SK-N-SH treated with all-trans-retinoic acid at 6 μM for 48 hours (cell line): ENCODE data around the gene COL9A3.

Experiments used
- ATAC-seq: fragments of 200-7000 bp; cut with Tn5 transposase; 3 replicates; pipeline ENCODE4 v1.9.1; 2020; ENCODE audit warnings: mild to moderate bottlenecking, moderate library complexity
- ARNTL ChIP-seq: fragments of 450-650 bp; formaldehyde crosslinking; IDR thresholded peaks from 2 replicates; pipeline ENCODE4 v1.5.0; 2020; ENCODE audit warnings: low read depth, mild to moderate bottlenecking, moderate library complexity, borderline replicate concordance
- BACH2 ChIP-seq: fragments of 250-450 bp; sonication (Bioruptor Pico); IDR thresholded peaks from 2 replicates; pipeline ENCODE4 v1.9.0; 2021; ENCODE audit warnings: mild to moderate bottlenecking, borderline replicate concordance
- CSDC2 ChIP-seq: fragments of 250-450 bp; sonication (Bioruptor Pico); IDR thresholded peaks from 2 replicates; pipeline ENCODE4 v1.5.0; 2020; ENCODE audit warnings: mild to moderate bottlenecking, moderate library complexity
- ESRRG ChIP-seq: fragments of 250-450 bp; sonication (Bioruptor Pico); IDR thresholded peaks from 2 replicates; pipeline ENCODE4 v1.6.1; 2021; ENCODE audit warnings: mild to moderate bottlenecking
- GLIS3 ChIP-seq: fragments of 250-450 bp; sonication (Bioruptor Pico); IDR thresholded peaks from 2 replicates; pipeline ENCODE4 v1.5.0; 2020; ENCODE audit warnings: mild to moderate bottlenecking, moderate library complexity
- ISL1 ChIP-seq: fragments of 250-450 bp; sonication (Bioruptor Pico); IDR thresholded peaks from 2 replicates; pipeline ENCODE4 v2.1.2; 2022; ENCODE audit warnings: mild to moderate bottlenecking, moderate library complexity
- OSR1 ChIP-seq: fragments of 250-450 bp; sonication (Bioruptor Pico); IDR thresholded peaks from 2 replicates; pipeline ENCODE4 v1.8.0; 2022; ENCODE audit warnings: moderate library complexity, mild to moderate bottlenecking, inconsistent platforms
- PPARA ChIP-seq: fragments of 250-450 bp; sonication (Bioruptor Pico); IDR thresholded peaks from 2 replicates; pipeline ENCODE4 v1.5.0; 2020; ENCODE audit warnings: mild to moderate bottlenecking, borderline replicate concordance
- RARB ChIP-seq: fragments of 250-450 bp; sonication (Bioruptor Pico); IDR thresholded peaks from 2 replicates; pipeline ENCODE4 v1.8.0; 2021; ENCODE audit warnings: mild to moderate bottlenecking, moderate library complexity
- SNAI2 ChIP-seq: fragments of 250-450 bp; sonication (Bioruptor Pico); IDR thresholded peaks from 2 replicates; pipeline ENCODE4 v1.5.0; 2020; ENCODE audit warnings: mild to moderate bottlenecking, moderate library complexity
- TCF4 ChIP-seq: fragments of 250-450 bp; sonication (Bioruptor Pico); IDR thresholded peaks from 2 replicates; pipeline ENCODE4 v1.8.0; 2021; ENCODE audit warnings: mild to moderate bottlenecking, moderate library complexity, borderline replicate concordance
- ZFP3 ChIP-seq: fragments of 250-450 bp; sonication (Bioruptor Pico); IDR thresholded peaks from 2 replicates; pipeline ENCODE4 v1.5.0; 2020; ENCODE audit warnings: mild to moderate bottlenecking, moderate library complexity
- ZFP30 ChIP-seq: fragments of 450-650 bp; formaldehyde crosslinking; IDR thresholded peaks from 2 replicates; pipeline ENCODE4 v1.5.0; 2022; ENCODE audit warnings: mild to moderate bottlenecking, moderate library complexity
- ZNF565 ChIP-seq: fragments of 450-650 bp; formaldehyde crosslinking; conservative IDR thresholded peaks from 2 replicates; pipeline ENCODE4 v1.5.0; 2020; ENCODE audit warnings: low read depth, mild to moderate bottlenecking, moderate library complexity
- ZNF70 ChIP-seq: fragments of 450-650 bp; formaldehyde crosslinking; IDR thresholded peaks from 2 replicates; pipeline ENCODE4 v1.5.0; 2020; ENCODE audit warnings: mild to moderate bottlenecking, moderate library complexity
- ZNF8 ChIP-seq: fragments of 450-650 bp; formaldehyde crosslinking; IDR thresholded peaks from 2 replicates; pipeline ENCODE4 v1.5.0; 2020; ENCODE audit warnings: mild to moderate bottlenecking, moderate library complexity
- TF ChIP-seq, protein P1 (sequence below): fragments of 250-450 bp; sonication (Bioruptor Pico); IDR thresholded peaks from 2 replicates; pipeline ENCODE4 v1.8.0; 2021; ENCODE audit warnings: low read depth, mild to moderate bottlenecking, moderate library complexity, borderline replicate concordance
- TF ChIP-seq, protein P2 (sequence below): fragments of 250-450 bp; sonication (Bioruptor Pico); IDR thresholded peaks from 2 replicates; pipeline ENCODE4 v1.8.0; 2020; ENCODE audit warnings: mild to moderate bottlenecking, moderate library complexity, borderline replicate concordance
- TF ChIP-seq, protein P3 (sequence below): fragments of 250-450 bp; sonication (Bioruptor Pico); IDR thresholded peaks from 2 replicates; pipeline ENCODE4 v1.5.0; 2020; ENCODE audit warnings: mild to moderate bottlenecking, moderate library complexity

Gene COL9A3

DNA sequence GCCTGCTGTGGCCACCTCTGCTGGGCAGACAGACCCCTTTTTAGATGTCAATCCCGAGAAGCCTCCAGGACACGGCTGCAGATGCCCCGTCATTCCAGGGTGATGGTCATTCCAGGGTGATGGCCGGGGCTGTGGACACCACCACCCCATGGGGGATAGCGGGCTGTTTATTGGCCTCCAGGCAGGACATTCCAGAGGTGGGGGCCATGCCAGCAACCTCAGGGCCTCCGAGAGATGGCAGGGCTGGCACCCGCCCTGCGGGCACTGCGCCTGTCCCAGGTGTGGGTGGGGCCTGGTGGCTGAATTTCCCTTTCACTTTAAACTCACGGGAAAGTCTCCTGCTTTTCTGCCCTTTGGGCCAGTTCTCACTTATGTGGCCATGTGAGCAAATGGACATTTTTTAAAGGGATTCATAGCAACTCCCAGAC is 14.5 kb downstream of the COL9A3 start (continued):
- TF ChIP-seq, protein P1, sequence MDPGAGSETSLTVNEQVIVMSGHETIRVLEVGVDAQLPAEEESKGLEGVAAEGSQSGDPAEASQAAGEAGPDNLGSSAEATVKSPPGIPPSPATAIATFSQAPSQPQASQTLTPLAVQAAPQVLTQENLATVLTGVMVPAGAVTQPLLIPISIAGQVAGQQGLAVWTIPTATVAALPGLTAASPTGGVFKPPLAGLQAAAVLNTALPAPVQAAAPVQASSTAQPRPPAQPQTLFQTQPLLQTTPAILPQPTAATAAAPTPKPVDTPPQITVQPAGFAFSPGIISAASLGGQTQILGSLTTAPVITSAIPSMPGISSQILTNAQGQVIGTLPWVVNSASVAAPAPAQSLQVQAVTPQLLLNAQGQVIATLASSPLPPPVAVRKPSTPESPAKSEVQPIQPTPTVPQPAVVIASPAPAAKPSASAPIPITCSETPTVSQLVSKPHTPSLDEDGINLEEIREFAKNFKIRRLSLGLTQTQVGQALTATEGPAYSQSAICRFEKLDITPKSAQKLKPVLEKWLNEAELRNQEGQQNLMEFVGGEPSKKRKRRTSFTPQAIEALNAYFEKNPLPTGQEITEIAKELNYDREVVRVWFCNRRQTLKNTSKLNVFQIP: no peak
- no peak for TF ChIP-seq ZFP30 (CRISPR knock-in tag)
- TF ChIP-seq GLIS3 (CRISPR knock-in tag): no peak

DNA sequence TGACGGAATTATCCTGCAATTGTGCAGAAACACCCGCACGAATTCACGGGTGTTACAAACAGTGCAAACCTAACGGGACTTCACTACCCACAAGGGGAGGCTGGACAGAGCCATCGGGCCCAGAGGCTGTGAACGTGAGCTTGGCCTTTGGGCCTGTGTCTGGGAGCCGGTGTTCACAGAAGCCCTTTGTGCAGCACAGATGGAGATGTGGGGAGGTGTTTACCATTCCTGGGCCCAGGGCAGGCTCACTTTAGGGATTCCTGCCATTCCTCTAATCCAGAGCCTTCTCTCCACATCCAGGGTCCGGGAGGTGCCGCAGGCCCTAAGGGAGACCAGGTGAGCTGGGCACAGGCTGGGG is 15.0 kb downstream of the COL9A3 start:
- TF ChIP-seq OSR1: no peak
- no peak for TF ChIP-seq BACH2 (CRISPR knock-in tag)
- no peak for TF ChIP-seq ZNF565 (CRISPR knock-in tag)
- no peak for TF ChIP-seq GLIS3 (CRISPR knock-in tag)
- TF ChIP-seq ISL1 (CRISPR knock-in tag): no peak
- no peak for TF ChIP-seq RARB (CRISPR knock-in tag)
- TF ChIP-seq, protein P1: no peak
- no peak for TF ChIP-seq PPARA (CRISPR knock-in tag)
- no peak for TF ChIP-seq SNAI2 (CRISPR knock-in tag)
- ATAC-seq: no peak

DNA sequence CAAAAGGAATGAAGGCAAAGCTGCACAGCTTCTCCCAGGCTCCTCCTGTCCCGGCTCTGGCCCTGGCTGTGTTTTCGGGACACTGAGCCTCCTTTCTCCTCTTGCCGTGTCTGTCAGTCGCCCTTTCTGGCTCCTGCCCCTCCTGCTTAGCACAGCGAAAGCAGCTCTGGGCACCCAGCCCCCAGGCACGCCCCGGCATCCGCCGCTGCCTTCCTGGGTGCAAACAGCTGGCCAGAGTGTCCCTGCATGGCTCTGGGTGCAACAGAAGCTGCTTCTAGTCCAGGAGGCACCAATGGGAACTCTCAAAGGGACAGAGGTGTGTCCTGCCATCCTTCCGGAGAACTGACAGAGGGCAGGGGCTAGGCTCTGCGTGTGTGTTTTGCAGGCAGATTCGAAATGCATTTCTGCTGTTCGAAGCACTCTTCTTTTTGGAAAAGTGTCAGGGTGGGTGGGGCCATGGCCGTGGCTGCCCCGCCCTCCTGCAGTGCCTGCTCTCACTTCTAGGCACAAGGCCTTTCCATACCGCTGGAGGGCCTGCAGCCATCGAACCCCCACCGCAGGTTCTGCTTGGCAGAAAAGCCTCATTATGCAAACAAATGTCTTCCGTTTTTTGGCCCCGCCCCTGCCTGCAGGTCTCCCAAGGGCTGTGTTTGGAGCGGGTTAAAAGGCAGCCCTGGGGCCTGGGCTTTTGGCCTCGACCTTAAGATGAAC is 15.5 kb downstream of the COL9A3 start:
- no peak for ATAC-seq
- TF ChIP-seq PPARA (CRISPR knock-in tag): no peak
- TF ChIP-seq, protein P1: no peak

DNA sequence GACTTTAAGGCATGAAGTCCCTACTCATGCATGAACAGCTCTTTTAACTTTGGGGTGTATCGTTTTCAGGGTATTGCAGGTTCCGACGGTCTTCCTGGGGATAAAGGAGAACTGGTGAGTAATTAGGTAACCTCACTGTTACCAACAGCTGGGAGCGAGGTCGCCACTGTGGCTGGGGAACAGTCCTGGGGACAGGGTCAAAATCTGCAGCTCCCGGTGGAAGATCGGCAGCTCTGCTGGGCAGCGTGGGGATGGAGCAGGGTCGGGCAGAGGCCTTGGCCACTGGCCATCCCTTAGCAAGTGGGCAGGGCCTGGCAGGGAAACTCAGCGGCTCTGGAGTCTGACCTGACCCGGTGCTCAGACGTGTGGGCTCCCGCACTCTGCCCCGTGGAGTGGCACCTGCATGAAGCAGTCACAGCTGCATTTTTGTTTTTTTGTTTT is 16.1 kb downstream of the COL9A3 start:
- TF ChIP-seq GLIS3 (CRISPR knock-in tag) (no peak), SNAI2 (CRISPR knock-in tag) (no peak), ZFP30 (CRISPR knock-in tag) (no peak), ZNF565 (CRISPR knock-in tag) (no peak), ARNTL (CRISPR knock-in tag) (no peak), ZNF70 (CRISPR knock-in tag) (no peak), ZNF8 (CRISPR knock-in tag) (no peak), ESRRG (CRISPR knock-in tag) (no peak), RARB (CRISPR knock-in tag) (no peak), TCF4 (no peak), OSR1 (no peak), ZFP3 (CRISPR knock-in tag) (no peak), CSDC2 (no peak), ISL1 (CRISPR knock-in tag) (no peak)
- TF ChIP-seq, protein P2, sequence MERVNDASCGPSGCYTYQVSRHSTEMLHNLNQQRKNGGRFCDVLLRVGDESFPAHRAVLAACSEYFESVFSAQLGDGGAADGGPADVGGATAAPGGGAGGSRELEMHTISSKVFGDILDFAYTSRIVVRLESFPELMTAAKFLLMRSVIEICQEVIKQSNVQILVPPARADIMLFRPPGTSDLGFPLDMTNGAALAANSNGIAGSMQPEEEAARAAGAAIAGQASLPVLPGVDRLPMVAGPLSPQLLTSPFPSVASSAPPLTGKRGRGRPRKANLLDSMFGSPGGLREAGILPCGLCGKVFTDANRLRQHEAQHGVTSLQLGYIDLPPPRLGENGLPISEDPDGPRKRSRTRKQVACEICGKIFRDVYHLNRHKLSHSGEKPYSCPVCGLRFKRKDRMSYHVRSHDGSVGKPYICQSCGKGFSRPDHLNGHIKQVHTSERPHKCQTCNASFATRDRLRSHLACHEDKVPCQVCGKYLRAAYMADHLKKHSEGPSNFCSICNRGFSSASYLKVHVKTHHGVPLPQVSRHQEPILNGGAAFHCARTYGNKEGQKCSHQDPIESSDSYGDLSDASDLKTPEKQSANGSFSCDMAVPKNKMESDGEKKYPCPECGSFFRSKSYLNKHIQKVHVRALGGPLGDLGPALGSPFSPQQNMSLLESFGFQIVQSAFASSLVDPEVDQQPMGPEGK (CRISPR knock-in tag): no peak
- TF ChIP-seq, protein P1: no peak
- TF ChIP-seq, protein P3, sequence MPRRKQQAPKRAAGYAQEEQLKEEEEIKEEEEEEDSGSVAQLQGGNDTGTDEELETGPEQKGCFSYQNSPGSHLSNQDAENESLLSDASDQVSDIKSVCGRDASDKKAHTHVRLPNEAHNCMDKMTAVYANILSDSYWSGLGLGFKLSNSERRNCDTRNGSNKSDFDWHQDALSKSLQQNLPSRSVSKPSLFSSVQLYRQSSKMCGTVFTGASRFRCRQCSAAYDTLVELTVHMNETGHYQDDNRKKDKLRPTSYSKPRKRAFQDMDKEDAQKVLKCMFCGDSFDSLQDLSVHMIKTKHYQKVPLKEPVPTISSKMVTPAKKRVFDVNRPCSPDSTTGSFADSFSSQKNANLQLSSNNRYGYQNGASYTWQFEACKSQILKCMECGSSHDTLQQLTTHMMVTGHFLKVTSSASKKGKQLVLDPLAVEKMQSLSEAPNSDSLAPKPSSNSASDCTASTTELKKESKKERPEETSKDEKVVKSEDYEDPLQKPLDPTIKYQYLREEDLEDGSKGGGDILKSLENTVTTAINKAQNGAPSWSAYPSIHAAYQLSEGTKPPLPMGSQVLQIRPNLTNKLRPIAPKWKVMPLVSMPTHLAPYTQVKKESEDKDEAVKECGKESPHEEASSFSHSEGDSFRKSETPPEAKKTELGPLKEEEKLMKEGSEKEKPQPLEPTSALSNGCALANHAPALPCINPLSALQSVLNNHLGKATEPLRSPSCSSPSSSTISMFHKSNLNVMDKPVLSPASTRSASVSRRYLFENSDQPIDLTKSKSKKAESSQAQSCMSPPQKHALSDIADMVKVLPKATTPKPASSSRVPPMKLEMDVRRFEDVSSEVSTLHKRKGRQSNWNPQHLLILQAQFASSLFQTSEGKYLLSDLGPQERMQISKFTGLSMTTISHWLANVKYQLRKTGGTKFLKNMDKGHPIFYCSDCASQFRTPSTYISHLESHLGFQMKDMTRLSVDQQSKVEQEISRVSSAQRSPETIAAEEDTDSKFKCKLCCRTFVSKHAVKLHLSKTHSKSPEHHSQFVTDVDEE (CRISPR knock-in tag): no peak
- ATAC-seq: no peak
